HG03039 (cell line): ENCODE data around the gene THSD1.
"Not testable (repeated sequence)": the region's sequence is repeated elsewhere in the genome, so short reads cannot be mapped to it uniquely, and the experiment has no call there.

Experiments
- ATAC-seq: cut with Tn5 transposase; IDR thresholded peaks from one replicate; pipeline ENCODE4 v1.9.1; 2021; ENCODE audit warnings: mild to moderate bottlenecking, moderate library complexity; ENCODE audit not compliant: unreplicated experiment

Gene THSD1

DNA sequence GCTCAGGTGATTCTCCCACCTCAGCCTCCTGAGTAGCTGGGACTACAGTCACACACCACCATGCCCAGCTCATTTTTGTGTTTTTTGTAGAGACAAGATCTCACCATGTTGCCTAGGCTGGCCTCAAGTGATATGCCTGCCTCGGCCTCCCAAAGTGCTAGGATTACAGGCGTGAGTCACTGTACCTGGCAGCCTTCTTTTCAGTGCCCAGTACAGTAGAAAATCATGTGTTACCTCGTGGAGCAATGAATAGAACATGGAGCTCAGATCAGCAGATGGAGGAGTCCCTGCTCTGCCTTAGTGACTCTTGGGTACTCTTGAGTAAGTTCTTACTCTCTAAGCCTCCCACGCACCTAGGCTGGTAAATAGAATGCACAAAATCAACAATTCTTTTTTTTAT lies 44.7 kb downstream of the THSD1 start:
- no peak for ATAC-seq

DNA sequence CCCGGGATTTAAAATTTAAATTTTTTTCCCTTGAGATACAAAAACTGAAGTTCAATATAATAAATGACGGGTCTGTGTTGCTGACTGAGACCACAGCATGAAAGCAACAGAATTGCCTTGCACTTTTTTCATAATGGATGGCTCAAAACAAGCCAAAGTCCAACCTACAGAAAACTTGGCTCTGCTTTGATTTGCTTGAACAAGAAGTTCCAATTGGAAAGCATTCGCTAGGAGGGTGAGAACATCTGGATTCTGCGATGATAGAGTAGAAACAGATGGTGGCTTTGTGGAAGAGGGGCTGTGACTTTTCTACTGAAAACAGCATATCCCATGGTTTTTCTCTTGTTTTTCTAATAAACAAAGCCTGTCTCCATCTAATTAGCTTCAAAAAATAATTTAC lies 46.4 kb downstream of the THSD1 start:
- no peak for ATAC-seq

DNA sequence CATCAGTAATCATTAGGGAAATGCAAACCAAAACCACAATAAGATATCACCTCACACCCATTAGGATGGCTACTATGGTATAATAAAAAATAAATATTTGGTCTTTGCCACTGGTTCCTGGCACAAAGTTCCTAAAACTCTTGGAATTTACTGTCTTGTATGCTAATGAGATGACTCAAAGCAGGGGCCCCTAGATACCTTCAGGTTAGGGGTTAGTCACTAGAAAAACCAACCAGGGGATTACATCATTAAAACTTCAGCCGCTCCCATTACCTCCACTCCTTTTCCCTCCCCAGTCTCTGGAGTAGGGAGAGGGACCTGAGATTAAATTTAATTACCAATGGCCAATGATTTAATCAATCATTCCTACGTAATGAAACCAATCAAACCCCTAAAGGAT lies 49.6 kb downstream of the THSD1 start:
- ATAC-seq, result no peak

DNA sequence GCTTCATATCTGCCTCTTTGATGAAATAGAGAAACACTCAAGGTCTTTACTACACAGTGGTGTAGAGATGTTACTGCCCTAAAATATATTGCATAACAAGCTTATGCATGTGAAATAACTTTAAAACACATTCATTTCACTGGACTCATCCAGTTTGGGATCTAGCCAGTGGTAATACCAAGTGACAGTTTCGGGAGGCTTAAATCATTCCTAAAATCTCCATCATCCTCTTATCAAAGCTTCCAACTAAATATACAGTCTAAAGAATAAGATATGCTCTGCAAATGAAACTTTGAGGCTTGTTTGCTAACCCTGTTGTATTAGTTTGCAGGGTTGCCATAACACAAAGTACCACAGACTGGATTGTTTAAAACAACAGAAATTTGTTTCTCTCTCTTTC lies 52.8 kb downstream of the THSD1 start:
- no peak for ATAC-seq

DNA sequence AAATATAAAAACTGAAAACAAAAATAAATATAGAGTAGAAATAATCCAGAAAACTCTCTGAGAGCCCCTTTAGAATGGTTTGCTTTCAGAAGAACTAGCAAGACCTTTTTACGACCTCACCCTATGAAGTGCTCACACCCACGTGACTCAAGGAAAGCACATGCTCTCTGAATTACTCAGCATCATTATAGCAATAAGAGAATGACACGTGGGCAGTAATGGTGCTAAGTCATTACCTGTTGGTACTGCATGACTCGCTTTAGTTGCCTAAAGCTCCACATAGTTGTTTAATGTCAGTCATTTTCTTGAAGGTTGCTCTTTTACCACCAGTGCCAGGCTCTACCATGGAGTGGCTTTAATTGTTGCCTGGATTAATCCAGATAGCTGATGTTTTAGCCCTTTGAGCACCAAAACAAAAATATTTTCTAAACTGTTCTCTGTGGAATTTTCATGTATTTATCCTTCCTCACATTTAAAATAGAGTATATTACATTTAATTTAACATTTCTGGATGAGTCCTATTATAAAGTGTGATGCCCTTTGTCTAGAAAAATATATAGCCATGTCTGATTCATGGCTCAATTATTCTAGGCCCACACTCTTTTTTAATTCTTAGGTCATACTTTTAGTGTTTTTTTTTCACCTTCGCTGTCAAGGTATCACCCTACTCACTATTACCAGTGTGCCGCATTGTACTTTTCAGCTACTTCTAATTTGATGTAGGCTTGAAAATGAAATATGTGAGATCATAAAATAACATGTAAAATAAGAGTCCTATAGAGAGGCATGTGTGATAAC lies 56.8 kb downstream of the THSD1 start:
- no peak for ATAC-seq

DNA sequence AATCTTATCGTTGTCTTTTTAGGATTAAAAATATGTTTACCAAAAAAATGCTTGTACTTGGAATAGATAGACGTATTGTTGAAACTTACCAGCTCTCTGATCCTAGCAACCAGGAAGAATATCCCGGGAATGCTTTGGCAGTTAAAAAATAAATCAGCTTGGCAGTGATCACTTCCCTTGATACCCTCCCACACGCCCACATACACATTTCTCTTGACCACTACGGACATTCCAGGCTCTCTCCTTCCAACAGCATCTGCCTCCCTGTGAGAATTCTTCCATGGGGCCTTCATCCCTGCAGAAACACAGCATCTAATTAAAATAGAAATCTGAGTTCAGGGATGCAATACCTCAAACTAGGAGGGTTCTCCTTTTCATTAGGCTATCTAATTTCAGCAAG lies 57.9 kb downstream of the THSD1 start:
- no peak for ATAC-seq

DNA sequence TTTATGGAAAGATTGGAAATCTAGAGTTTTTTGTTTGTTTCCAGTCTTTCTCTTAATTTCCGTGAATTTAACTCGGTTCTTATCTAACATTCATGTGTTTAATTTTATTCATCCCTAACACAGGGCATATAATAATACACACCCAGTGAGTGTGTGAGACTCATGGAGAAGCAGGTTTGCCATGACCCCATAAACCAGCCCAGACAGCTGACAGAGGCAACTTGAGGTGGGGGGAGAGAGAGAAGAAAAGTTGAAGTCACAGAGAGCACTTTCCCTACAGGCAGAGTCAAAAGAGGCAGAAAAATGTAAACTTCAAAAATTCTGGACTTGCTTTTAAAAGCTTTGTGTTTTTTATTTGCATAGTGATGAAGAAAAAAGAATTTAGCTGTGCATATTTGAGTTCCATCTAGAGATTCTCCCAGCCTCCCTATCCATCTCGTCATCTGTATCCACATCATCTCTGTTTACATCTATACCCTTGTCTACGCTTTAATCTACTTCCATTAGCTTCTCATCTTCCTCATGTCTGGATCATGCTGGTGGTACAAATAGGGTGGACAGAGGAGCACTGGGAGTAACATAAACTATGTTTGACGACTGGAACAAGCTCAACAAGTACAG lies 60.2 kb downstream of the THSD1 start:
- ATAC-seq, result no peak

DNA sequence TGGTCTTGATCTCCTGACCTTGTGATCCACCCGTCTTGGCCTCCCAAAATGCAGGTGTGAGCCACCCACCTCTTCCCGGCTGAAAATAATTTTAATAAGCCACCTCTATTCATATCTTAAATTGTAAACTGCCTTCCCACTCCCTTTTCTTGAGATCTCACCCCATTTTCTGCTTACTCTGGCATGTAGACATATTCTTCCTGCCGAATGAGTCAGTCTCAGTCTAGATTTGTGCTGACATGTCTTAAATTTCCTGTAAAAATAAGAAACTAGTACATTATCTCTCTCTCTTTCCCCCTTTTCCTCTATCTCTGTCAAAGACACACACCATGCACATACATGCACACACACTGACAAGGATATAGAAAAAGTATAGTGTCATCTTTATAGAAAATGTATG lies 60.9 kb downstream of the THSD1 start:
- ATAC-seq, result no peak

DNA sequence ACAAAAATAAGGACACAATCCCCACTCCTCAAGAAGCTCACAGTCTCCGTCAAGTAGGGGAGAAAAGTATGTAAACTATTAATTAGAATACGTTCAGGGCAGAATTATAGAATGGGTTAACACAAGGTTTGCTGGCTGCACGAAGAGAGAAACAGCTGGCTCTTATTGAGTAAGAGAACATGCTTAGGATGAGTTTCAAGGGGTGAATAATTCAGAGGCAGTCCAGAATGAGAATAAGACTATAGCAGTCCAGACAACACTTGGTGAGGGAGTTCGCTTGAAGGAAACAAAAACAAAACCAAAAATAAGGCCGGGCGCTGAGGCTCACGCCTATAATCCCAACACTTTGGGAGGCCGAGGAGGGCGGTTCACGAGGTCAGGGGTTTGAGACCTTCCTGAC lies 61.9 kb downstream of the THSD1 start:
- no peak for ATAC-seq

DNA sequence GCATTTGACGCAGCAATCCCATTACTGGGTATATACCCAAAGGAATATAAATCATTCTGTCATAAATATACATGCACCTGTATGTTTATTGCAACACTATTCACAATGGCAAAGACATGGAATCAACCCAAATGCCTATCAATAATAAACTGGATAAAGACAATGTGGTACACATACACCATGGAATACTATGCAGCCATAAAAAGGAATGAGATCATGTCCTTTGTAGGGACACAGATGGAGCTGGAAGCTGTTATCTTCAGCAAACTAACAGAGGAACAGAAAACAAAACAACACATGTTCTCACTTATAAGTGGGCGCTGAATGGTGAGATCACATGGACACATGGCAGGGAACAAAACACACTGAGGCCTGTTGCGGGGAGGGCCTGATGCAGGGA lies 63.8 kb downstream of the THSD1 start:
- ATAC-seq, result not testable (repeated sequence)

DNA sequence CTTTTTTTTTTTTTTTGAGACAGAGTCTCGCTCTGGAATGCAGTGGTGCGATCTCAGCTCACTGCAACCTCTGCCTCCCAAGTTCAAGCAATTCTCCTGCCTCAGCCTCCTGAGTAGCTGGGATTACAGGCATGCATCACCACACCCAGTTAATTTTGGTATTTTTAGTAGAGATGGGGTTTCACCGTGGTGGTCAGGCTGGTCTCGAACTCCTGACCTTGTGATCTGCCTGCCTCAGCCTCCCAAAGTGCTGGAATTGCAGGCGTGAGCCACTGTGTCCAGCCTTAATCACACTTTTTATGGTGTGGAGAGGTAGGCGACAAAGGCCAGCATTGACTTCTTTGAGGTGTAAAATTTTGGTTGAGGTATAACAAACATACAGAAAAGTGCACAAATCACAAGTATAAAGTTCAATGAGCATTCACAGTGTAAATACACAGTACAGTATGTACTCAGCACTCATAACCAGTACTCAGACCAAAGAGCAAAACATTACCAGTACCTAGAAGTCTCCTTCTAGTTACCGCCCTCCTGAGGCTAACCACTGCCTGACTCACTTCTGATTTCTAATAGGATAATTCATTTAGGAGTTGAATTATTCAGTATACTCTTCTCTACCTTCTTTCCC lies 68.0 kb downstream of the THSD1 start:
- not testable (repeated sequence) for ATAC-seq

DNA sequence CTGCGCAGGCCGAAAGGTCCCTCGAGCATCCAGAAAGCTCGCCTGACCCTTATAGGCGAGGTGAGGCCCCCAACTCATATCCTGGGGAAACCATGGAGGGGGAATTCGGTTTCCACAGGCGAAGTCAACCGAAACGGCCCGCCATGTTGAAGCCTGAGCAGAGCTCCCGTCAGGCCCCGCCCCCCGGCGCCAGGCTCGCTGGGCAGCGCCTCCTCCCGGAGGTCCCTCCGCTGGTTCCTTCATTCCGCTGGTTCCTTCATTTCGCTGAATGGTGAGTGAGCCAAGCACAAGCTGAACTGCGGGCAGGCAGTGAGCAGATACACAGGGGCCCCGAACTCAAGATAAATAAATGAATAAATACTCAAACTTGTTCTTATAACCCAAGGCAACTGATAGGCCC lies 71.9 kb downstream of the THSD1 start:
- not testable (repeated sequence) for ATAC-seq

DNA sequence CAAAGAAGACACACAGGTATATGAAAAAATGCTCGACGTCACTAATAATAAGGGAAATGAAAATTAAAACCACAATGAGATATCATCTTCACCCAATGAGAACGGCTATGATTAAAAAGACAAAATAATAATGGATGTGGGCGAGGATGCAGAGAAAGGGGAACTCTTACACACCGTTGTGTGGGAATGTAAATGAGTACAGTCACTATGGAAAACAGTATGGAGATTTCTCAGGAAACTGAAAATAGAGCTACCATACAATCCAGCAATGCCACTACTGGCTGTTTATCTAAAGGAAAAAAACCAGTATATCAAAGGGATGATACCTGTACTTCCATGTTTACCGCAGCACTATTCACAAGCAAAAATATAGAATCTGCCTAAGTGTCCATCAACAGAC lies 74.1 kb downstream of the THSD1 start:
- not testable (repeated sequence) for ATAC-seq
